ENCODE measurements around the gene CAPG. TPM values are rescaled to one million over a fixed set of nuclear protein-coding genes. Genes with fewer than 3 reads are reported as not detected.

The CAPG gene
- total and polyA plus RNA-seq, 2 of the 4 experiments (the other 2 are of a cell fraction): 79.9 to 98.3 TPM

DNA sequence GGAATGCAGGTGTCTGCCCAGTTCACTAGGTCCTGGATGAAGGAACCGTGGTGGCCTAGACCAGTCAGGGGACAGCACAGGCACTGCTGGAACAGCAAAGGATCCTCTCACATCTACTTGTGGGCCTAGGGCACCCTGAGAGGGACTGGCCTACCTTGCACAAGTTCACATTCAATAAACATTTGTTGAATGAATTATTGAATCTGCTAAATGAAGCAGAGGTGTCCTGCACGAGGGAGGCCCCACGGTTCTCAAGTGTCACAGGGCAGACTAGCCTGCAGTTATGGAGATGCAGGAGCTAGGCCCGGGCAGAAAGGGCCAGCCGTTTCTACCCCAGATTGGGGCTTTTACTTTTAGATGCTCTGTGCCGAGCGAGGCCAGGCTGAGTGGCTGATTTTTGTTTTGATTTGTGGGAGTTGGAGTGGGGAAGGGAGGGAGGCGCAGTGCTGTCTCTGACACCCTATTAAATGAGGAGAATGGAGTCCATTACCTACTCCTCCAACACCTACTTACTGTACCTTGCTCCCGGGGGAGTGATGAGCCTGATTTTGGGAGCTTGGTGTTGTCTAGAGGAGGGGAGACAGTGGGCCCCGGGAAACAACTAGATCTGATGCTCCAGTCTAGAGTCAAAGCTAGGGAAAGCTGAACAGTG, 26.8 kb upstream of the CAPG start:
- no TSS peak for BruUV-seq (replicated peaks)
- dilution Hi-C loops (cut with HindIII; ENCODE audit: low sequenced_read_pairs, unreplicated experiment) (no loop called here), intact Hi-C loops (cut with micrococcal nuclease) (no loop called here), in situ Hi-C loops (cut with MboI; ENCODE audit: low sequenced_read_pairs) (no loop called here)
- Histone ChIP-seq H3K4me1 (ENCODE audit: control insufficient read depth, insufficient read depth, low read length) (peaks cover 29% of the 10 kb centered on the region), H3K56ac (ENCODE audit: extremely low read depth, insufficient read depth, low read length) (peak overlapping the region; percentile 19; the same call in 1 of the 2 replicates), H3K9me1 (ENCODE audit: insufficient read depth, low read length) (peaks cover 19% of the 10 kb centered on the region; the same call in 1 of the 2 replicates), H2AFZ (replicated peaks; ENCODE audit: low read length, poor library complexity) (peak overlapping the region; percentile 94), H2BK20ac (ENCODE audit: low read depth, low read length) (peak overlapping the region; percentile 70), H3K9me3 (ENCODE audit: control insufficient read depth, insufficient read depth, low read length) (no peaks in the 10 kb centered on the region), H2AK9ac (replicated peaks; ENCODE audit: low read depth, low read length, poor library complexity) (peak overlapping the region; percentile 86), H4K91ac (ENCODE audit: insufficient read depth, low read depth, low read length) (peak overlapping the region; percentile 81), H4K20me1 (ENCODE audit: insufficient read depth, low read length) (no peaks in the 10 kb centered on the region), H3K36me3 (ENCODE audit: control insufficient read depth, insufficient read depth, low read length) (no peaks in the 10 kb centered on the region), H3K4ac (ENCODE audit: low read depth, low read length) (peak overlapping the region; percentile 94), H2BK120ac (ENCODE audit: low read depth, low read length) (peak overlapping the region; percentile 85), H3K79me1 (ENCODE audit: low read depth in 1 of 2, low read length in 2 of 2) (peaks cover 0 to 10% of the 10 kb centered on the region in 2 experiments; a peak in 1 of 4 replicates), H3K14ac (replicated peaks; ENCODE audit: low read depth, low read length) (peak overlapping the region; percentile 59), H3K4me2 (ENCODE audit: low read depth, low read length) (no peak overlapping the region), H3K27ac (ENCODE audit: insufficient read depth, low read length) (peak overlapping the region; percentile 77), H3K27me3 (ENCODE audit: control insufficient read depth, insufficient read depth, low read length) (no peaks in the 10 kb centered on the region), H3K4me3 (ENCODE audit: insufficient read depth, low read depth, low read length) (no peak overlapping the region), H3K18ac (ENCODE audit: low read depth, low read length) (peak overlapping the region; percentile 80), H3K9ac (ENCODE audit: low read depth, low read length) (peak overlapping the region; percentile 62), H2BK15ac (ENCODE audit: low read depth, low read length) (peak overlapping the region; percentile 79; the same call in 2 of the 3 replicates), H4K8ac (ENCODE audit: low read depth in 2 of 2, low read length in 2 of 2) (peak overlapping the region; percentile 89 to 95), H4K5ac (ENCODE audit: low read depth, low read length) (peak overlapping the region; percentile 87), H2AK5ac (ENCODE audit: low read depth, low read length) (peak overlapping the region; percentile 89), H2BK5ac (ENCODE audit: low read depth, low read length, poor library complexity, severe bottlenecking) (peak overlapping the region; percentile 73), H3K23ac (ENCODE audit: low read depth, low read length) (peak overlapping the region; percentile 54)
- ChIA-PET CTCF (interaction anchor here (0.6 to 0.7 kb wide), 2 partner anchors 18 to 115 kb away, joined by 3 read pairs; no protein-coding TSS in a partner anchor), POLR2A (ENCODE audit: unreplicated experiment) (interaction anchor here (0.6 to 2.0 kb wide), 4 partner anchors 74 to 160 kb away, joined by 3 to 14 read pairs (median 6); partner anchors contain the start of gene MAT2A)
- DNase-seq: no peak
- 67% methylated on average over 3 of the region's 10 CpGs; no CpG with 5 or more reads in 1 of the 2 experiments for WGBS, 2 experiments (ENCODE audit: extremely low coverage in 2 of 2, insufficient read length in 1 of 2)
- no peak; the same call in 1 of the 2 replicates for ATAC-seq (ENCODE audit: low read depth)
- TF ChIP-seq MAFK (IDR thresholded peaks at IDR 0.05; ENCODE audit: low read depth, low read length): no peak
- no peak for TF ChIP-seq POLR2A (IDR thresholded peaks at IDR 0.05; ENCODE audit: low read depth, low read length)
- TF ChIP-seq, protein P1, sequence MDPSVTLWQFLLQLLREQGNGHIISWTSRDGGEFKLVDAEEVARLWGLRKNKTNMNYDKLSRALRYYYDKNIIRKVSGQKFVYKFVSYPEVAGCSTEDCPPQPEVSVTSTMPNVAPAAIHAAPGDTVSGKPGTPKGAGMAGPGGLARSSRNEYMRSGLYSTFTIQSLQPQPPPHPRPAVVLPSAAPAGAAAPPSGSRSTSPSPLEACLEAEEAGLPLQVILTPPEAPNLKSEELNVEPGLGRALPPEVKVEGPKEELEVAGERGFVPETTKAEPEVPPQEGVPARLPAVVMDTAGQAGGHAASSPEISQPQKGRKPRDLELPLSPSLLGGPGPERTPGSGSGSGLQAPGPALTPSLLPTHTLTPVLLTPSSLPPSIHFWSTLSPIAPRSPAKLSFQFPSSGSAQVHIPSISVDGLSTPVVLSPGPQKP (IDR thresholded peaks at IDR 0.05; ENCODE audit: borderline replicate concordance, low read depth, low read length): no peak
- TF ChIP-seq MXI1 (IDR thresholded peaks at IDR 0.05; ENCODE audit: borderline replicate concordance, low read depth, low read length): no peak
- no peak for TF ChIP-seq BHLHE40 (IDR thresholded peaks at IDR 0.05; ENCODE audit: low read depth, low read length)
- no peak for TF ChIP-seq SMC3 (IDR thresholded peaks at IDR 0.05; ENCODE audit: low read depth, low read length)
- TF ChIP-seq, protein P2, sequence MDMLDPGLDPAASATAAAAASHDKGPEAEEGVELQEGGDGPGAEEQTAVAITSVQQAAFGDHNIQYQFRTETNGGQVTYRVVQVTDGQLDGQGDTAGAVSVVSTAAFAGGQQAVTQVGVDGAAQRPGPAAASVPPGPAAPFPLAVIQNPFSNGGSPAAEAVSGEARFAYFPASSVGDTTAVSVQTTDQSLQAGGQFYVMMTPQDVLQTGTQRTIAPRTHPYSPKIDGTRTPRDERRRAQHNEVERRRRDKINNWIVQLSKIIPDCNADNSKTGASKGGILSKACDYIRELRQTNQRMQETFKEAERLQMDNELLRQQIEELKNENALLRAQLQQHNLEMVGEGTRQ (IDR thresholded peaks at IDR 0.05; ENCODE audit: low read depth, low read length): no peak
- TF ChIP-seq CEBPB (IDR thresholded peaks at IDR 0.05; ENCODE audit: low read depth, low read length): no peak
- TF ChIP-seq RCOR1 (IDR thresholded peaks at IDR 0.05; ENCODE audit: insufficient replicate concordance, low read length): no peak
- TF ChIP-seq NFE2L2 (IDR thresholded peaks at IDR 0.05; ENCODE audit: low read depth, low read length): no peak

Data from IMR-90 (cell line).